ENCODE measurements around the gene TTC33. TPM values are rescaled to one million over a fixed set of nuclear protein-coding genes. Genes with fewer than 3 reads are reported as not detected.

The TTC33 gene
- total RNA-seq, 4 donors from 2014 or later = 20.2 to 49.0 (median 32.6) TPM

DNA sequence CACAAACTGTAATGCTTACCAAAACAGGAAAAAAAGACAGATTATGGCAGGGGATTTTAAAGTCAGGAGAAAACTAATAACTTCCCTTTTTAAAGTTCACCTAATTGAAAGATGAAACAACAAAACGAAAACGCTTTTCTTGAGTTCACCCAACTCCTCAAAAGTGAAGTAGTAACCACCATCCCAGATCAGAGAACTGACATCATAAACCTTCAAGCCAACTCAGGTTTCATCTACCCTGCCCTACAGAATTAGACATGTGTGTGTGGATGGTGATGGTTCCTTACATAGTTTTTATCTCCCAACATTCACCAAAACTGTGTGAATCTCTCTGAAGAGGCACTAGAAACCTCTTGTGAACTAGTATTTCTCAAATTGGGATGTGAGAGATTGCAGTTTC, 271.3 kb downstream of the TTC33 start:
- intact Hi-C loops (cut with DNase I; ENCODE audit: low total_unique reads) = no loop called here
- TF ChIP-seq, protein P1, sequence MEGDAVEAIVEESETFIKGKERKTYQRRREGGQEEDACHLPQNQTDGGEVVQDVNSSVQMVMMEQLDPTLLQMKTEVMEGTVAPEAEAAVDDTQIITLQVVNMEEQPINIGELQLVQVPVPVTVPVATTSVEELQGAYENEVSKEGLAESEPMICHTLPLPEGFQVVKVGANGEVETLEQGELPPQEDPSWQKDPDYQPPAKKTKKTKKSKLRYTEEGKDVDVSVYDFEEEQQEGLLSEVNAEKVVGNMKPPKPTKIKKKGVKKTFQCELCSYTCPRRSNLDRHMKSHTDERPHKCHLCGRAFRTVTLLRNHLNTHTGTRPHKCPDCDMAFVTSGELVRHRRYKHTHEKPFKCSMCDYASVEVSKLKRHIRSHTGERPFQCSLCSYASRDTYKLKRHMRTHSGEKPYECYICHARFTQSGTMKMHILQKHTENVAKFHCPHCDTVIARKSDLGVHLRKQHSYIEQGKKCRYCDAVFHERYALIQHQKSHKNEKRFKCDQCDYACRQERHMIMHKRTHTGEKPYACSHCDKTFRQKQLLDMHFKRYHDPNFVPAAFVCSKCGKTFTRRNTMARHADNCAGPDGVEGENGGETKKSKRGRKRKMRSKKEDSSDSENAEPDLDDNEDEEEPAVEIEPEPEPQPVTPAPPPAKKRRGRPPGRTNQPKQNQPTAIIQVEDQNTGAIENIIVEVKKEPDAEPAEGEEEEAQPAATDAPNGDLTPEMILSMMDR (IDR thresholded peaks at IDR 0.05 in 4 of 5, conservative IDR thresholded peaks at IDR 0.05 in 1 of 5) = no peak
- TF ChIP-seq POLR2A (IDR thresholded peaks at IDR 0.05) = no peak

GRCh38 chr5:40483316-40483715, 272.4 kb downstream of the TTC33 start:
- H3K9me3 ChIP-seq = peaks cover 0 to 5% (median 0%) of the 10 kb centered on the region in 3 donors
- intact Hi-C loops (cut with DNase I; ENCODE audit: low total_unique reads) (no loop called here), in situ Hi-C loops (cut with MboI; ENCODE audit: low sequenced_read_pairs in 4 of 4) (no loop called here)
- DNase-seq (no peak), ATAC-seq (no peak)
- no peak overlapping the region for H3K4me3 ChIP-seq
- no peaks in the 10 kb centered on the region for H3K4me1 ChIP-seq
- H3K27me3 ChIP-seq = no peaks in the 10 kb centered on the region
- no peak overlapping the region for H3K27ac ChIP-seq
- TF ChIP-seq, protein P1 (IDR thresholded peaks at IDR 0.05 in 4 of 5, conservative IDR thresholded peaks at IDR 0.05 in 1 of 5) = no peak
- TF ChIP-seq POLR2A (IDR thresholded peaks at IDR 0.05) = no peak
- H3K36me3 ChIP-seq = no peaks in the 10 kb centered on the region

More for the DNA sequence above, 271.3 kb downstream of the TTC33 start:
- H3K4me3 ChIP-seq = no peak overlapping the region
- peaks cover 0 to 5% (median 0%) of the 10 kb centered on the region in 3 donors for H3K9me3 ChIP-seq
- no peak for ATAC-seq
- H3K36me3 ChIP-seq = no peaks in the 10 kb centered on the region
- no peak for DNase-seq
- H3K27ac ChIP-seq = no peak overlapping the region
- no peaks in the 10 kb centered on the region for H3K4me1 ChIP-seq
- in situ Hi-C loops (cut with MboI; ENCODE audit: low sequenced_read_pairs in 4 of 4) = no loop called here
- H3K27me3 ChIP-seq = no peaks in the 10 kb centered on the region

GRCh38 chr5:40481241-40481640, 274.5 kb downstream of the TTC33 start:
- no peaks in the 10 kb centered on the region for H3K27me3 ChIP-seq
- H3K4me3 ChIP-seq = no peak overlapping the region
- H3K27ac ChIP-seq = no peak overlapping the region
- H3K9me3 ChIP-seq = peaks cover 0 to 5% (median 0%) of the 10 kb centered on the region in 3 donors
- H3K36me3 ChIP-seq = no peaks in the 10 kb centered on the region
- TF ChIP-seq, protein P1 (IDR thresholded peaks at IDR 0.05 in 4 of 5, conservative IDR thresholded peaks at IDR 0.05 in 1 of 5) = no peak
- no peak for TF ChIP-seq POLR2A (IDR thresholded peaks at IDR 0.05)
- H3K4me1 ChIP-seq = no peaks in the 10 kb centered on the region
- ATAC-seq (no peak), DNase-seq (no peak)
- in situ Hi-C loops (cut with MboI; ENCODE audit: low sequenced_read_pairs in 4 of 4) = no loop called here
- intact Hi-C loops (cut with DNase I; ENCODE audit: low total_unique reads) = no loop called here

DNA sequence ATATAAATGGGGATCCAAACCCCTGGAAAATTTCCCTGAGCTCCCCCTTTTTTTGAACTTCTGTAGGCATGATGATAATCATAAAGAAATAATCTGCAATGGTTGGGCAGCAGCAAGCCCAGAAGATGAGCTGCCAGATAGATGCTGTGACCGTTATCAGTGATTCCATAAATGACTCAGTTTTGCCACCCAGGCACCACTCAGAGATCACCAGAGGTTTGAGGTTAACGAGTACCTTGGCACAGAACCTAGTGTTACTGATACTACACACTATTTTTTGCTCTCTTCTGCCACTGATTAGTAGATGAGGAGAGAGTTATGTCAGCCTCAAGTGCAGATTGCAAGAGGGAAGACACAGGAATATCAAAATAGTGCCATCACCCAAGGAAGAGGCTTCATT, 275.4 kb downstream of the TTC33 start:
- intact Hi-C loops (cut with DNase I; ENCODE audit: low total_unique reads) (no loop called here), in situ Hi-C loops (cut with MboI; ENCODE audit: low sequenced_read_pairs in 4 of 4) (no loop called here)
- DNase-seq (no peak), ATAC-seq (no peak)
- H3K9me3 ChIP-seq = peaks cover 0 to 5% (median 0%) of the 10 kb centered on the region in 3 donors
- no peak for TF ChIP-seq POLR2A (IDR thresholded peaks at IDR 0.05)
- TF ChIP-seq, protein P1 (IDR thresholded peaks at IDR 0.05 in 4 of 5, conservative IDR thresholded peaks at IDR 0.05 in 1 of 5) = no peak
- H3K4me3 ChIP-seq = no peak overlapping the region
- H3K36me3 ChIP-seq = no peaks in the 10 kb centered on the region
- no peaks in the 10 kb centered on the region for H3K4me1 ChIP-seq
- no peaks in the 10 kb centered on the region for H3K27me3 ChIP-seq
- H3K27ac ChIP-seq = no peak overlapping the region

DNA sequence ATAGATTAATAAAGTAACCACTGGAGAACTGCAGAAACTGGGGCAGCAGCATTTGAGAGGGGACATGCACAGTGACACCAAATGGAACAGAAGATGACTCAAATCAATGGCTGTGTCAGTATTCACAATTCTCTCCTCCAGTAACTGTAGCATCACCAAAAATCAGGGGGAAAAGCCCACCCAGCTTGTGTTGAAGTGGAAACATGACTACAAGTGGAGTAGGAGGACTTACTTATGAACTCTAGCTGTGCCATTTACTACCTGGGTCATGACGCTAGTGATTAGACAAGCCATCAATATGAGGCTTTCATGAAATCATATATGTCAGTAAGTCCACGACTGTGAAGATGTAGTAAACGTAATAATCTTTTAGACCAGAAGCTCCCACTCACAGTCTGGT, 275.8 kb downstream of the TTC33 start:
- H3K27ac ChIP-seq = no peak overlapping the region
- DNase-seq (no peak), ATAC-seq (no peak)
- no peaks in the 10 kb centered on the region for H3K36me3 ChIP-seq
- intact Hi-C loops (cut with DNase I; ENCODE audit: low total_unique reads) = no loop called here
- in situ Hi-C loops (cut with MboI; ENCODE audit: low sequenced_read_pairs in 4 of 4) = no loop called here
- H3K4me3 ChIP-seq = no peak overlapping the region
- H3K9me3 ChIP-seq = peaks cover 0 to 5% (median 0%) of the 10 kb centered on the region in 3 donors
- no peak for TF ChIP-seq POLR2A (IDR thresholded peaks at IDR 0.05)
- TF ChIP-seq, protein P1 (IDR thresholded peaks at IDR 0.05 in 4 of 5, conservative IDR thresholded peaks at IDR 0.05 in 1 of 5) = no peak
- H3K27me3 ChIP-seq = no peaks in the 10 kb centered on the region
- no peaks in the 10 kb centered on the region for H3K4me1 ChIP-seq
